SKM-1 (cell line): Measurements from ENCODE around the gene OPCML.

Experiments
- DNase-seq: peaks from one replicate; lab custom pipeline; 2025; ENCODE audit not compliant: unreplicated experiment; lab: John Stamatoyannopoulos, UW

The OPCML gene

DNA sequence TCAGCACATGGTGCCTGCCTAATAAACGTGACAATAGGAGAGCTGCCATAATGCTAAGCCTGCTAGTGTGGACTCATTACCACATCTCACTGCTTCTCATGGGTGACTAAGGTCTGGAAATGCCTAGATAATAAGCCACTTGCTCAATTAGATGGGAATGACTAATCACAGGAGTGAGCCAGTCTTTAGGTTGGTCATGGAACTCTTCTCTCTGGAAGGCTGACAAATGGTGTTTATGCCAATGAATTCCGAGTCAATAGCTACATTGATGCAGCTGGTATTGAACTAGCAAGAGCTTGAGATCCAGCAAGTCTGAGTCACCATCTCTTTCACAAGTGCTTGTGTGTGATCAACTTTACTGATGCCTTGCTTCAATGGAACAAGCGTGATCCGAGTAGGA lies 334.9 kb downstream of the OPCML start:
- DNase-seq: no peak

GRCh38 chr11:133191931-133192330 lies 340.4 kb downstream of the OPCML start:
- DNase-seq: no peak

GRCh38 chr11:133181667-133182066 lies 350.6 kb downstream of the OPCML start:
- DNase-seq: no peak

DNA sequence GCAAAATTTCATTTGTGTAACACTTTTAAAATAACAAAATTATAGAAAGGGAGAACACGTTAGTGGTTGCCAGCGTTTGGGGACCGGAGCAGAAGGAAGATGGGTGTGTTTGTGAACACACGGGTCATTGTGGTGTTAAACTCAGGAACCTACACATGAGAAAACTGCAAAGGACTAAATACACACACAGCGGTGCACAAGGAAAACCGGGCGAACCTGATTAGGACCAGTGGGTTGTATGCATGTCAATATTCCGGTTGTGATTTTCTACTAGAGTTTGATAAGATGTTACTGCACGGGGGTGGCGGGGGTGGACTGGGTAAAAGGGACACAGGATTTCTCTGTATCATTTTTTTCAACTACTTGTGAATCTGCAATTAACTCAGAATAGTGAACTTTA lies 351.2 kb downstream of the OPCML start:
- DNase-seq: no peak

DNA sequence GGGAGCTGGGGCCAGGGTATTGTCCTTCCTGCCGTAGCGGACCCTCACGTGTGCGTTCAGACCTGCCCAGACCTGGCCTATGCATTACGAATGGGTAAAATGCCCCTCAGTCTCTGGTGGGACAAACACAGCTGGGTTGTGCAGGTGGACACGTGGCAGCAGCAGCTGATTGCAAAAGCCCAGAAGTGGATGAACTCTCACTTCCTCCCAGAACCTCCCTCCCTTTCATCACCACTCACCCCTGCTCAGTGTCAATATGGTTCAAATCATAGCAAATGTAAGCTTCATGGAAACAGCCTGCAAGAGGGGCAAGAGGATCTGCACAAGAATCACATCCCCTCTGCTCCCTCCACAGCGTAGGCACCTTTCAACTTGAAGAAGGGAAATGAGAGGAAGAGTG lies 352.1 kb downstream of the OPCML start:
- DNase-seq: no peak

DNA sequence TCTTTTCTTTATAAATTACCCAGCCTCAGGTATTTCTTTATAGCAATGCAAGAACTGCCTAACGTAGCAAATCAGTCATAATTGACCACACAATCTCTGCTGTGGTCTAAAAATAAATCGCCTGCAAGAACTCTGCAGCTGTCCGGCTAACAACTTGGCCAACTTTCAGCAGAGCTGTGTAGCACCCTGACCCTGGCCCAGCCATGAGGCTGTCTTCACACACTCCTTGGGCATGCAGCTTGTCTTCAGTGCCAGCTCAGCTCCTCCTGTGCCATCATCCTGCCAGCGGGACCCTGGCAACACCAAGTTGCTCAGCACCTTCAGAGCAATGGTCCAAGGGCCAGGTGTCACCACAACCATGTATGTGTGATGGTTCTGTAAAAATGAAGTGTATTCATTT lies 355.6 kb downstream of the OPCML start:
- no peak for DNase-seq

DNA sequence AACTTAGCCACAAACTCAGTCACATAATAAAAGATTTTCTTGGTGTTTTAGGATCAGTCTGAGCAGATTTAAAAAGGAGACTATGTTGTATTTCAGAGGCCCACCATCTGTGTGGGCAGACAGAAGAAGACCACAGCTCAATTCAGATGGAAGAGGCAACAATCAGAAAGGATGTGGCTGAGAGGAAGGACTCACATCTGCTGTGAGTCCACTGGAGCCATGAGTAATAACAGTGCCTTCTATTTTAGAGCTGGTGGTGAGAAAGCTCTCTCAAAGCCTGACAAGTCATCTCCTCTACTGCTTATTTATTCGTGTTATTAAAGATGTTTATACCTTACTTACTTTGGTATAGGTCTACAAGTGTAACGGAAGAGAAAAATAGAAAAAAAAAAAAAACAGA lies 357.2 kb downstream of the OPCML start:
- no peak for DNase-seq

DNA sequence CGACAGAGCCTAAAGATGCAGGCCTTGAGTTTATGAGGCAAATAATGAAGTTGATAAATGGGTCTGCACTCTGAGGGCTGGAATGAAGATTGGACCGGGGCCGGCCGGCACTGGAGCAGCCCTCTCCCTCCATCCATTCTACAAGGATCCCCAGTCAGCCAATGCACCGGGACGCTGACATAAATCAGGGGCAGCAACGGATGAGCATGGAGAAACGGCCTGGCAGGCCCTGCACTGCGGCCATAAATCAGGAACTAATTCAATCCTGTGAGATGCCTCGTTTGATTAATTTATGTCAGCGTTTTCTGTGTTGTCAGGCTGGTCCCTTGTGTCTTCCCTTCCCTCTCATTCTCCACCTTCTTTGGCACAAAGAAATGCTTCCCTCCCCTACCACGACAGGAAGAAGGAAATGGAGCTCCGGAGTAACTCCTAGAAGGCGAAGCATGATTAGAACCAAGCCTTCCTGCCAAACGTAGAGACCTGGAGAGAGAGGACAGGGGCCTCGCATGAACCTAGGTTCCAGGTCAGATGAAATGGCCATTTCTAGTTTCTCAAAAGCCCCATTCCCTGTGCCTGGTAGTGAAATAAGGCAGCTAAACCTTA lies 358.4 kb downstream of the OPCML start:
- DNase-seq: no peak

GRCh38 chr11:133172349-133172748 lies 360.0 kb downstream of the OPCML start:
- DNase-seq: no peak

DNA sequence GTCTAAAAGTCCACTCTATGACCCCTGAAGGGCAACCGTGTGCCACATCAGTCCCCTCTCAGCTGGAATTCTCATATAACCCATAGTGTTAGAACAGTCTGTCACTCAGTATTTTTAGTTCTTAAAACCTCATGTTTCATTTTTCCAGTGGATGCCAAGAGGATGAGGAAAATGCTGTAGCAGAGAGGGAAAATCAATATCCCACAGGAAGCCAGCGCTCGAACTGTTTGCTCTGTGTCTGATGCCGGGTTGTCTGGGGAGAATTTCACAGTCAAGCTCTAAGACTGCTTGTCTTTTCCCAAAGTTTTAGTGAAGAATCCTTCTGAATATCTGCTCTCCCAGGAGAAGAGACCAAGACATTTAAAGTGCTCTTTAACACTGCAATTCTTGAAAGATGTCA lies 360.9 kb downstream of the OPCML start:
- no peak for DNase-seq

GRCh38 chr11:133168016-133168415 lies 364.3 kb downstream of the OPCML start:
- no peak for DNase-seq

- DNase-seq: no peak
These were observed 365.6 kb downstream of the OPCML start for GRCh38 chr11:133166662-133167061.

GRCh38 chr11:133164986-133165385 lies 367.3 kb downstream of the OPCML start:
- DNase-seq: no peak

GRCh38 chr11:133163463-133164419 lies 368.6 kb downstream of the OPCML start:
- no peak for DNase-seq

DNA sequence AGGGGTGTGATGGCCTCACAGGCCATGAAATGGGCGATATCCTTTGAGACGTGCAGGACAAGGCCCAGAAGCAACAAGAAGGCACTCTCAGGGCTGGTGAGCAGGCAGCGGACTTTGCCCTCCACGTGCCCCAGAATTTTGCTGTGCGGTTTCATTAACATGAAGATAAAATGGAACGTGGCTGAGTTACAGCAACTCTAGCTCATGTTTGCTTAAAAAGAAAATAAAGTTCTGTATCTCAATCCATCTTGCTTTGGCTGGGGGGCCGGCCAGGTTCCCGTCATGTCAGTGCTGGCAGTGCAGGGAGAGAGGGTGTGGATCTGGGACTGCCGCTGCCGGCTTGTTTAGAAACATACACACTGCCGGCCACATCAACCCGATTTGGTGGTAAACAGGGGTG lies 370.1 kb downstream of the OPCML start:
- no peak for DNase-seq

DNA sequence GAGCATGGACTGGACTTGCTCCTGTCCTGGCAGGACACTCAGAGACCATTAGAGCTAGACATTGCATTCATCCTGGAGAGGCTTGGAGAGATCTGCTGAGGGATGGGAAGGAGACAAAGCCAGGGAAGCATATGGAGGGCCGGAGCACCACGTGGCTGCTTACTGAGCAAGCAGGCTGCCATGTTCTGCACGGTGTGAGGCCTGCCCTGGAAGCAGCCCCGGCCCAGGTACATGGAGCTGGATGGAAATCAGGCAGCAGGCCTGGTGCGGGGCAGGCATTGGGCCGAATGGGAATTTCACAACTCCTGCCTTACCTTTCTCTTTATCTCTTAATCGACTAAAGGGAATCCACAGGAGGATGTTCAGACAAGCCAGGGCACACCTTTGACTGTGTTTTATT lies 371.5 kb downstream of the OPCML start:
- DNase-seq: no peak

GRCh38 chr11:133156986-133157745 lies 375.1 kb downstream of the OPCML start:
- DNase-seq: no peak

DNA sequence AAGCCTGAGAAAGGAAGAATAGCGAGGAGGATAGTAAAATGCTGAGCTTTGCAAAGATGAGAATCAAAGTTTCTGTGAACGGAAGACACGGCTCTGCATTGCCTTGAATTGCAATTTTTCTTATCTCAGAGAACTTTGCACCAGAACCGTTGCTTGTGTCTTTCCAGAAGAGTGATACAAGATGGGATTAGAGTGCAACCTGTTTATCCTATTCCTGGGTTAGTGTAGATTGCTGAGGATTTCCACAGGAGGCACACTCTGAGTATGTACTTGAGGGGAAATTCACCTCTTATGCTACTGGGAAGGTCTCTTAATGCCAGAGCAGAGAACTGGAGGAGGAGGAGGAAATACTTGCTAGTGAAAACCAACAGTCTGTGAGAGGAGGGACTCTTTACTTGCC lies 377.5 kb downstream of the OPCML start:
- no peak for DNase-seq

DNA sequence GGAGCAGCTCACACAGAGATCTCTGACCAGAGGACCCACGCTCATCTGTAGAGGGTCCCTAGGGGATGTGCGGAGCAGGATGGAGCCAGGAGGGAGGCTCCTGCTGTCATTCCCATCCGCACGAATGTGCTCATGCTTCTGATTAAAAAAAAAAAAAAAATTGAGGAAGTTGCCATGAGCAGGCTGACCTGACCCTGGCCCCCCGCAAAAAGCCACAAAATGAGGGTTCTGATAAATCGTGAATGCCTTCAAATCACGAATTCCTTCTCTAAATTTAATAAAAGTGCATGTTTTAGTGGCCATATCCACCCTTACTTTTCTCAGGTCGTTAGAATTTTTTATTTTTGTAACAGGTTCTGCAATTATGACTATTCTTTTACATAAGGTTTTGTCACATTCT lies 378.2 kb downstream of the OPCML start:
- DNase-seq: no peak

- no peak for DNase-seq
These were observed 379.3 kb downstream of the OPCML start for GRCh38 chr11:133153031-133153430.

GRCh38 chr11:133149698-133150097 lies 382.6 kb downstream of the OPCML start:
- no peak for DNase-seq

- DNase-seq: no peak
These were observed 384.7 kb downstream of the OPCML start for GRCh38 chr11:133147625-133148024.
